GM18517 (cell line): Measurements from ENCODE around the gene RGS19.

Source experiments
- ATAC-seq: cut with Tn5 transposase; IDR thresholded peaks from one replicate; pipeline ENCODE4 v1.9.1; 2021; ENCODE audit warnings: mild to moderate bottlenecking, moderate library complexity; ENCODE audit not compliant: unreplicated experiment

RGS19 gene

GRCh38 chr20:64077876-64078551, 1.3 kb downstream of the RGS19 start:
- ATAC-seq: no peak

GRCh38 chr20:64077541-64077875, 1.8 kb downstream of the RGS19 start:
- ATAC-seq: no peak

GRCh38 chr20:64077094-64077493, 2.2 kb downstream of the RGS19 start:
- ATAC-seq: no peak

- no peak for ATAC-seq
These were observed 3.0 kb downstream of the RGS19 start for GRCh38 chr20:64076061-64076997.

GRCh38 chr20:64075556-64075955, 3.8 kb downstream of the RGS19 start:
- ATAC-seq: no peak

GRCh38 chr20:64074963-64075362, 4.4 kb downstream of the RGS19 start:
- no peak for ATAC-seq

GRCh38 chr20:64074184-64074789, 5.0 kb downstream of the RGS19 start:
- ATAC-seq: no peak

GRCh38 chr20:64073476-64074183, 5.7 kb downstream of the RGS19 start:
- ATAC-seq: no peak

- no peak for ATAC-seq
These were observed 6.7 kb downstream of the RGS19 start for GRCh38 chr20:64072498-64073063.

- no peak for ATAC-seq
These were observed 7.7 kb downstream of the RGS19 start for GRCh38 chr20:64071341-64072332.

- ATAC-seq: no peak
These were observed 8.9 kb downstream of the RGS19 start for GRCh38 chr20:64070244-64070993.

- no peak for ATAC-seq
These were observed 9.6 kb downstream of the RGS19 start for GRCh38 chr20:64069614-64070243.

- ATAC-seq: no peak
These were observed 10.1 kb downstream of the RGS19 start for GRCh38 chr20:64069209-64069613.

GRCh38 chr20:64068386-64069208, 10.7 kb downstream of the RGS19 start:
- ATAC-seq: no peak

- ATAC-seq: no peak
These were observed 11.5 kb downstream of the RGS19 start for GRCh38 chr20:64067733-64068307.

- ATAC-seq: no peak
These were observed 12.2 kb downstream of the RGS19 start for GRCh38 chr20:64067005-64067632.

- peak; percentile 42 for ATAC-seq
These were observed 13.4 kb downstream of the RGS19 start for GRCh38 chr20:64065974-64066343.
